ENCODE results near the gene ETDB. TPM values are rescaled to one million over a fixed set of nuclear protein-coding genes. Genes with fewer than 3 reads are reported as not detected.

The ETDB gene
- total RNA-seq, 3 donors from 2014 or later (not counting 1 experiment from before 2014, with no cell fraction given): not detected

DNA sequence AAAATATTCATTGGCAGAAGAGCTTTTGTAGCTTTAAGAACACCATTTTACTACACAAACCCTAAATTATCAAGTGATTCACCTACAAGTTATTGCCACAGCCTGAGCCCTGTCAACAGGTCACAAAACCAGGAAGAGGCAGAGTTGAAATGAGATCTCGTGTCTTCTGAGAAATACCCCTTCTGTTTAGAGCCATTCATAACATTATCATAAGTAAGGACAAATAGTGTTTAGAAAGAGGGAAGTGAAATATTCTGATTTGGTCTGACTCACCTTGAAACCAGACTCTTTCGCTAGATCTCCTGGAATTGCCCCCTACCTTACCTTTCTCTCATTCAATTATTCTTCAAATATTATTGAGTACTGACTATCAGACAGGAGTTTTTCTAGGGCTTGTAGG lies 5.9 kb downstream of the ETDB start:
- Mint-ChIP-seq H3K9me3 (no peaks in the 10 kb centered on the region), H3K27me3 (ENCODE audit: low read depth in 2 of 2) (peaks cover 8 to 15% of the 10 kb centered on the region in 2 donors), H3K4me1 (no peaks in the 10 kb centered on the region), H3K4me3 (no peak overlapping the region), H3K36me3 (no peaks in the 10 kb centered on the region), H3K27ac (no peak overlapping the region)
- WGBS (ENCODE audit: insufficient coverage): no CpG with 5 or more reads among the region's 2 CpGs
- Histone ChIP-seq H3K4me1 (ENCODE audit: control insufficient read depth, insufficient read depth, low read length) (no peaks in the 10 kb centered on the region), H3K27ac (ENCODE audit: low read length) (no peak overlapping the region), H3K36me3 (ENCODE audit: control insufficient read depth, insufficient read depth, low read length) (no peaks in the 10 kb centered on the region), H3K9me3 (ENCODE audit: control insufficient read depth, insufficient read depth, low read length) (no peaks in the 10 kb centered on the region), H3K4me3 (ENCODE audit: low read length) (no peak overlapping the region), H3K27me3 (ENCODE audit: control insufficient read depth, insufficient read depth, low read length) (no peaks in the 10 kb centered on the region)
- intact Hi-C loops (cut with micrococcal nuclease): no loop called here
- DNase-seq (no peak), ATAC-seq (no peak)
- TF ChIP-seq, protein P1, sequence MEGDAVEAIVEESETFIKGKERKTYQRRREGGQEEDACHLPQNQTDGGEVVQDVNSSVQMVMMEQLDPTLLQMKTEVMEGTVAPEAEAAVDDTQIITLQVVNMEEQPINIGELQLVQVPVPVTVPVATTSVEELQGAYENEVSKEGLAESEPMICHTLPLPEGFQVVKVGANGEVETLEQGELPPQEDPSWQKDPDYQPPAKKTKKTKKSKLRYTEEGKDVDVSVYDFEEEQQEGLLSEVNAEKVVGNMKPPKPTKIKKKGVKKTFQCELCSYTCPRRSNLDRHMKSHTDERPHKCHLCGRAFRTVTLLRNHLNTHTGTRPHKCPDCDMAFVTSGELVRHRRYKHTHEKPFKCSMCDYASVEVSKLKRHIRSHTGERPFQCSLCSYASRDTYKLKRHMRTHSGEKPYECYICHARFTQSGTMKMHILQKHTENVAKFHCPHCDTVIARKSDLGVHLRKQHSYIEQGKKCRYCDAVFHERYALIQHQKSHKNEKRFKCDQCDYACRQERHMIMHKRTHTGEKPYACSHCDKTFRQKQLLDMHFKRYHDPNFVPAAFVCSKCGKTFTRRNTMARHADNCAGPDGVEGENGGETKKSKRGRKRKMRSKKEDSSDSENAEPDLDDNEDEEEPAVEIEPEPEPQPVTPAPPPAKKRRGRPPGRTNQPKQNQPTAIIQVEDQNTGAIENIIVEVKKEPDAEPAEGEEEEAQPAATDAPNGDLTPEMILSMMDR (IDR thresholded peaks at IDR 0.05): no peak

- DNase-seq (no peak), ATAC-seq (no peak)
- no peaks in the 10 kb centered on the region for H3K27me3 ChIP-seq (ENCODE audit: control insufficient read depth, insufficient read depth, low read length)
- intact Hi-C loops (cut with micrococcal nuclease): no loop called here
- no peaks in the 10 kb centered on the region for H3K36me3 ChIP-seq (ENCODE audit: control insufficient read depth, insufficient read depth, low read length)
- Mint-ChIP-seq H3K4me3 (no peak overlapping the region), H3K27me3 (ENCODE audit: low read depth in 2 of 2) (peaks cover 8 to 31% of the 10 kb centered on the region in 2 donors), H3K27ac (no peak overlapping the region), H3K9me3 (no peaks in the 10 kb centered on the region), H3K36me3 (no peaks in the 10 kb centered on the region), H3K4me1 (no peaks in the 10 kb centered on the region)
- TF ChIP-seq, protein P1 (IDR thresholded peaks at IDR 0.05): no peak
- H3K27ac ChIP-seq (ENCODE audit: low read length): no peak overlapping the region
- no peak overlapping the region for H3K4me3 ChIP-seq (ENCODE audit: low read length)
- H3K4me1 ChIP-seq (ENCODE audit: control insufficient read depth, insufficient read depth, low read length): no peaks in the 10 kb centered on the region
- no peaks in the 10 kb centered on the region for H3K9me3 ChIP-seq (ENCODE audit: control insufficient read depth, insufficient read depth, low read length)
- WGBS (ENCODE audit: insufficient coverage): 80% methylated on average over 1 of the region's 1 CpG
Observed at GRCh38 chrX:135112743-135113142, 7.6 kb downstream of the ETDB start.

DNA sequence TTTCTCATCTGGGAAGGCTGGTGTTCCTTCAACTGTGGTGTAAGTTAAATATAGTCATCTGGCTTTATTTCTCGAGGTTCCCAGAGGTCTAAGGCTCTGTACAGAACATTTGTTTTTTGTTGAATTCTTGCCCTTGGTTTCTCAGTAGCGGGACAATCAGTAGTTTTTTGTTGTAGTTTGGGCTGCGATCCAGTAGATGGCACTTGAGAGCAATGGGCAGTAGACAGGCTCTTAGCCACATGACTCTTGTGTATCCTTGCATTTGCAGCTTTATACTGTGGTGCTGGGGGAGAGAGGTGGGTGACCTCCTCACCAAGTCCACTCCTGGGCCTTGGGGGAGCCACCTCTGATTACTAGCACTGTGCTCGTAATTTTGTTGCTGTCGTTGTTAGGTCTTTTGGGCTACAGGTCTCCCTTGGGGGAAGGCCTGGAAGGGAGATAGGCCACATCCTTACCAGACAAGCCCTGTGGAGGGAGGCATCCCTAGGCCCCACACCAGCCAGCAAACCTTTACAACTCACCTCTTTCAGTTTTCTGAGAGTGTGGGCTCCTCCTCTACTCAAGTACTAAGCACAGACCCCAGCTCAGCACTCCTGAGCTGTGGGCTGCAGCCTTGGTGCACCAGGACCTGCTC lies 8.1 kb downstream of the ETDB start:
- Histone ChIP-seq H3K27me3 (ENCODE audit: control insufficient read depth, insufficient read depth, low read length) (no peaks in the 10 kb centered on the region), H3K27ac (ENCODE audit: low read length) (no peak overlapping the region), H3K9me3 (ENCODE audit: control insufficient read depth, insufficient read depth, low read length) (no peaks in the 10 kb centered on the region), H3K4me1 (ENCODE audit: control insufficient read depth, insufficient read depth, low read length) (no peaks in the 10 kb centered on the region), H3K36me3 (ENCODE audit: control insufficient read depth, insufficient read depth, low read length) (no peaks in the 10 kb centered on the region), H3K4me3 (ENCODE audit: low read length) (no peak overlapping the region)
- no peaks in the 10 kb centered on the region for H3K9me3 Mint-ChIP-seq
- H3K4me3 Mint-ChIP-seq: no peak overlapping the region
- peaks cover 8 to 36% of the 10 kb centered on the region in 2 donors for H3K27me3 Mint-ChIP-seq (ENCODE audit: low read depth in 2 of 2)
- WGBS (ENCODE audit: insufficient coverage): 6% methylated on average over 2 of the region's 5 CpGs
- no peak overlapping the region for H3K27ac Mint-ChIP-seq
- DNase-seq (peak in 1 of 2 donors; percentile 66), ATAC-seq (peak; percentile 54 to 84 (median 79))
- intact Hi-C loops (cut with micrococcal nuclease): no loop called here
- H3K4me1 Mint-ChIP-seq: no peaks in the 10 kb centered on the region
- H3K36me3 Mint-ChIP-seq: no peaks in the 10 kb centered on the region
- TF ChIP-seq, protein P1 (IDR thresholded peaks at IDR 0.05): peak; percentile 47

DNA sequence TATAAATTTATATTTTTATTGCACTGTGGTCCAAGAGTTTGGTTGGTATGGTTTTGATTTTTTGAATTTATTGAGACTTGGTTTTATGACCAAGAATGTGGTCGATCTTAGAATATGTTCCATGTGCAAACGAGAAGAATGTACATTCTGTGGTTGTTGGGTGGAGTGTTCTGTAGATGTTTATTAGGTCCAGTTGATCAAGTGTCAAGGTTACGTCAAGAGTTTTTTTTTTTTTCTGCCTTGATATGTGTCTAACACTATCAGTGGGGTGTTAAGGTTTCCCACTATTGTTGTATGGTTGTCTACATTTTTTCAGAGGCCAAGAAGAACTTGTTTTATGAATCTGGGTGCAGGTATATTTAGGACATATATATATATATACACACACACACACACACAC lies 10.8 kb downstream of the ETDB start:
- intact Hi-C loops (cut with micrococcal nuclease): no loop called here
- H3K27me3 Mint-ChIP-seq (ENCODE audit: low read depth in 2 of 2): peaks cover 12 to 56% of the 10 kb centered on the region in 2 donors
- DNase-seq (no peak), ATAC-seq (no peak)
- no peaks in the 10 kb centered on the region for H3K9me3 Mint-ChIP-seq
- no peaks in the 10 kb centered on the region for H3K4me1 ChIP-seq (ENCODE audit: control insufficient read depth, insufficient read depth, low read length)
- H3K36me3 Mint-ChIP-seq: no peaks in the 10 kb centered on the region
- TF ChIP-seq, protein P1 (IDR thresholded peaks at IDR 0.05): no peak
- no peak overlapping the region for H3K27ac Mint-ChIP-seq
- 88% methylated on average over 3 of the region's 3 CpGs for WGBS (ENCODE audit: insufficient coverage)
- H3K9me3 ChIP-seq (ENCODE audit: control insufficient read depth, insufficient read depth, low read length): no peaks in the 10 kb centered on the region
- H3K4me3 Mint-ChIP-seq: no peak overlapping the region
- H3K27me3 ChIP-seq (ENCODE audit: control insufficient read depth, insufficient read depth, low read length): no peaks in the 10 kb centered on the region
- no peaks in the 10 kb centered on the region for H3K36me3 ChIP-seq (ENCODE audit: control insufficient read depth, insufficient read depth, low read length)
- H3K4me3 ChIP-seq (ENCODE audit: low read length): no peak overlapping the region
- H3K4me1 Mint-ChIP-seq: no peaks in the 10 kb centered on the region
- no peak overlapping the region for H3K27ac ChIP-seq (ENCODE audit: low read length)

Measured in natural killer cell (primary cell).